Natural killer cell (primary cell): ENCODE data around the gene SLC6A20. TPM values are rescaled to one million over a fixed set of nuclear protein-coding genes. Genes with fewer than 3 reads are reported as not detected.
A peak's percentile ranks its signal among the peaks of the same experiment; 100 is the strongest.

Source experiments
- ATAC-seq, 3 donors: fragments of 150-1000 bp in 2 of 3; fragments of 200-7000 bp in 1 of 3; cut with Tn5 transposase; 1 replicate in 1 of 3; 2 replicates in 2 of 3; pipeline ENCODE4 v1.10.0; 2021; ENCODE audit warnings: mild to moderate bottlenecking in 2 of 3, moderate library complexity in 2 of 3
- DNase-seq, 2 donors: peaks; one replicate each; pipeline versions ENCODE4 v3.0.0 to v3.0.0-alpha.2; 2013 to 2021; ENCODE audit warnings: mixed read lengths in 1 of 2
- H3K27ac ChIP-seq: one replicate; pipeline ENCODE4 v1.5.1; 2013; ENCODE audit warnings: mild to moderate bottlenecking, low read length
- H3K27me3 ChIP-seq: one replicate; pipeline ENCODE4 v1.6.1; 2013; ENCODE audit warnings: low read length; ENCODE audit not compliant: control insufficient read depth, insufficient read depth
- H3K36me3 ChIP-seq: one replicate; pipeline ENCODE4 v1.6.1; 2013; ENCODE audit warnings: low read length; ENCODE audit not compliant: control insufficient read depth, insufficient read depth
- H3K4me1 ChIP-seq: one replicate; pipeline ENCODE4 v1.6.1; 2013; ENCODE audit warnings: low read length; ENCODE audit not compliant: control insufficient read depth, insufficient read depth
- H3K4me3 ChIP-seq: one replicate; pipeline ENCODE4 v1.5.1; 2013; ENCODE audit warnings: low read length
- H3K9me3 ChIP-seq: one replicate; pipeline ENCODE4 v1.6.1; 2013; ENCODE audit warnings: low read length; ENCODE audit not compliant: control insufficient read depth, insufficient read depth
- H3K27ac Mint-ChIP-seq, 2 donors: one replicate each; pipeline ENCODE4 v1.8.0; 2022; ENCODE audit warnings: mild to moderate bottlenecking in 2 of 2, mixed read lengths in 2 of 2, moderate library complexity in 1 of 2
- H3K27me3 Mint-ChIP-seq, 2 donors: one replicate each; pipeline ENCODE4 v1.8.0; 2022; ENCODE audit warnings: low read depth in 2 of 2, mixed read lengths in 2 of 2
- H3K36me3 Mint-ChIP-seq: one replicate; pipeline ENCODE4 v1.8.0; 2022; ENCODE audit warnings: mixed read lengths
- H3K4me1 Mint-ChIP-seq, 2 donors: one replicate each; pipeline ENCODE4 v1.8.0; 2022; ENCODE audit warnings: mixed read lengths in 2 of 2
- H3K4me3 Mint-ChIP-seq: one replicate; pipeline ENCODE4 v1.8.0; 2022; ENCODE audit warnings: mild to moderate bottlenecking, moderate library complexity, mixed read lengths
- H3K9me3 Mint-ChIP-seq, 2 donors: one replicate each; pipeline ENCODE4 v1.8.0; 2022; ENCODE audit warnings: mixed read lengths in 2 of 2
- CTCF ChIP-seq: fragments of 200-600 bp; IDR thresholded peaks from one replicate; pipeline ENCODE4 v1.8.0; 2022; ENCODE audit warnings: antibody characterized with exemption
- WGBS: methylation state at CpG from one replicate; pipeline ENCODE4 v1.1.7; 2013; ENCODE audit warnings: missing lambda C conversion rate; ENCODE audit not compliant: insufficient coverage; 5-methylcytosine and 5-hydroxymethylcytosine counted together
- intact Hi-C: fragments of 100-400 bp; cut with micrococcal nuclease; formaldehyde crosslinking; loops from one replicate; pipeline ENCODE4 v1.14.2; 2022
- total RNA-seq, 4 donors: library from RNA; stranded (reverse); fragments of 120-200 nt in 1 of 4; gene quantifications; one replicate each; pipeline versions ENCODE4 v1.2.3 to v1.2.4, GENCODE V29; 2013 to 2022

SLC6A20 gene
- total RNA-seq, 3 donors from 2014 or later (not counting 1 experiment from before 2014, with no cell fraction given) = 0.25 to 1.3 (median 0.70) TPM

GRCh38 chr3:45716790-45717336 lies 79.5 kb downstream of the SLC6A20 start:
- 93% methylated on average over 3 of the region's 3 CpGs for WGBS
- H3K36me3 ChIP-seq = peaks cover 63% of the 10 kb centered on the region
- no peaks in the 10 kb centered on the region for H3K9me3 Mint-ChIP-seq

DNA sequence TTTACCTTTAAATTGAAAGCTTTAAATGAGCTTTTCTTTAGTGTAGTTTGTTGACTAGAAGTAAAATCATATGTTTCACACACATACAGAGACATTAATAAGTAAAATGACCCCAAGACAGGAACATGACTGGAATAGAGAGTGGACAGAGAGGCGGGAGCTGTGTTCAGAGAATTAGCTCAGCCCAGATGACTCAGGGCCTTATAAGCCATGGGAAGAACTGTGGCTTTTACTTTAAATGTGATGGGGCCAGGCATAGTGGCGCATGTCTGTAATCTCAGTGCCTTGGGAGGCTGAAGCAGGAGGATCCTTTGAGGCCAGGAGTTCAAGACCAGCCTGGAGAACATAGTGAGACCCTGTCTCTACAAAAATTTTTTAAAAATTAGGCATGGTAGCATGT lies 80.4 kb downstream of the SLC6A20 start:
- H3K27me3 ChIP-seq = no peaks in the 10 kb centered on the region
- intact Hi-C loops = no loop called here
- Mint-ChIP-seq H3K27me3 (no peaks in the 10 kb centered on the region), H3K36me3 (peaks cover 31% of the 10 kb centered on the region), H3K9me3 (no peaks in the 10 kb centered on the region), H3K4me3 (no peak overlapping the region), H3K4me1 (peaks cover 25 to 32% of the 10 kb centered on the region in 2 donors), H3K27ac (peak overlapping the region; percentile 61 to 63)
- no peak for TF ChIP-seq CTCF
- peaks cover 68% of the 10 kb centered on the region for H3K36me3 ChIP-seq
- DNase-seq (no peak), ATAC-seq (no peak)
- no peak overlapping the region for H3K4me3 ChIP-seq
- 74% methylated on average over 2 of the region's 2 CpGs for WGBS
- peaks cover 5% of the 10 kb centered on the region for H3K4me1 ChIP-seq
- H3K9me3 ChIP-seq = no peaks in the 10 kb centered on the region
- no peak overlapping the region for H3K27ac ChIP-seq

More at GRCh38 chr3:45716790-45717336, 79.5 kb downstream of the SLC6A20 start:
- no peaks in the 10 kb centered on the region for H3K9me3 ChIP-seq
- no peak overlapping the region for H3K4me3 ChIP-seq
- Mint-ChIP-seq H3K27ac (peak overlapping the region; percentile 63 to 64), H3K27me3 (no peaks in the 10 kb centered on the region), H3K4me1 (peaks cover 25 to 27% of the 10 kb centered on the region in 2 donors), H3K4me3 (no peak overlapping the region), H3K36me3 (peaks cover 31% of the 10 kb centered on the region)
- ATAC-seq = no peak
- DNase-seq = no peak
- TF ChIP-seq CTCF = no peak
- H3K4me1 ChIP-seq = peaks cover 5% of the 10 kb centered on the region
- intact Hi-C loops = no loop called here
- no peak overlapping the region for H3K27ac ChIP-seq
- H3K27me3 ChIP-seq = no peaks in the 10 kb centered on the region

DNA sequence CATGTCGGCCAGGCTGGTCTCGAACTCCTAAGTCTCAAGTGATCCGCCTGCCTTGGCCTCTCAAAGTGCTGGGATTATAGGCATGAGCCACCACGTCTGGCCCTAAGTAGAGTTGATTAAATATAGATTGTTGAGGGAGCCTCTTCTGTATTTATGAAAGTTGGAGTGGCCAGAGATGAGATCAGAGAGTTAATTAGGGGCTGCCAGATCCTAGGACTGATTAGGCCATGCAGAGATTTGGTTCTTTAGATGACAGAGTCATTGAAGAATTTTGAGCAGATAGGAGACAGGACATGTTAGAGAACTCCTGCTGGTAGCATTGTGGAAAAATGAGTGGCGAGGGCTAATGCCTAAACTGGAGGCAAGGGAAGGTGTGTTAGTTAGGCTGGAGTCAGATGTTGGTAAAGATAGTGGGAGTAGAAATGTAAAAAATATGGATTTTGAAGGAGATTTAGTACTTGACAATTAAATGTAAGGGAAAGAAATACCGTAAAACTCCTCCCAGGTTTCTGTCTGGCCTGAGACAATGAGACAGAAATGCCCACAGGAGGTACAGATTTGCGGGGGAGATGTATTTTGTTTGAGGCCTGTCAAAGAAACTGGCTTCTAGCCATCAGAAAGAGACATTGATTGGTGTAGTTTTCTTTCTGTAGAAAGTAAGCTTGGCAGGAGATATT lies 83.8 kb downstream of the SLC6A20 start:
- 93% methylated on average over 7 of the region's 7 CpGs for WGBS
- Mint-ChIP-seq H3K27ac (peak overlapping the region; percentile 28 to 59), H3K4me3 (no peak overlapping the region), H3K36me3 (peaks cover 19% of the 10 kb centered on the region), H3K4me1 (peaks cover 19 to 30% of the 10 kb centered on the region in 2 donors), H3K27me3 (no peaks in the 10 kb centered on the region), H3K9me3 (no peaks in the 10 kb centered on the region)
- Histone ChIP-seq H3K36me3 (peaks cover 76% of the 10 kb centered on the region), H3K27me3 (no peaks in the 10 kb centered on the region), H3K27ac (no peak overlapping the region), H3K4me1 (peaks cover 5% of the 10 kb centered on the region), H3K4me3 (no peak overlapping the region), H3K9me3 (no peaks in the 10 kb centered on the region)
- no peak for TF ChIP-seq CTCF
- intact Hi-C loops = no loop called here
- ATAC-seq (no peak), DNase-seq (no peak)
